ENCODE data around the gene HKDC1. TPM values are rescaled to one million over a fixed set of nuclear protein-coding genes. Genes with fewer than 3 reads are reported as not detected.
A peak's percentile ranks its signal among the peaks of the same experiment; 100 is the strongest.

Gene HKDC1
- total and polyA plus RNA-seq, 2 donors (not counting 1 experiment from before 2014, with no cell fraction given), result 0.01 TPM; not detected in 1

GRCh38 chr10:69228151-69228550 is 8.0 kb downstream of the HKDC1 start:
- H3K4me1 Mint-ChIP-seq, result peaks cover 38% of the 10 kb centered on the region
- peak overlapping the region; percentile 77 for H3K4me2 ChIP-seq (replicated peaks; ENCODE audit: low read depth, low read length, poor library complexity, severe bottlenecking)
- no peak for DNase-seq

DNA sequence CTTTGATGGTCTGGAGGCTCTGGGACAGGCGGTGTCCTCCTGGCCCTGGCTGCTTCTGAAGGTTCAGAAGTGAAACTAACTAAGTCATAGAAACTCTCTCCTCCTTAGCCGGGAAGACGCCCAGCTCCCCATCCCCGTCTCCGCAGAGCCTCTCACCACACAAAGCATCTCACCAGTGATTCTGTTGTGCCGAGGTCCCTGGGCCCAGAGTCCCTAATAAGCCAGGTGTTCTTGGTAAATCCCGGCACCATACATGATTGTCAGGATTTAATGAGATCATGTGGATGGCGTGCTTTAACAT is 9.4 kb downstream of the HKDC1 start:
- peak overlapping the region; percentile 51 to 65 for H3K27ac ChIP-seq (ENCODE audit: low read length in 2 of 2)
- no peaks in the 10 kb centered on the region for H3K9me3 ChIP-seq (ENCODE audit: control extremely low read depth in 1 of 3, control insufficient read depth in 2 of 3, insufficient read depth in 1 of 3, low read length in 2 of 3)
- POLR2A ChIA-PET, result no interaction called here
- H3K4me3 Mint-ChIP-seq, result peak overlapping the region; percentile 78
- H3K79me2 ChIP-seq (ENCODE audit: control insufficient read depth, insufficient read depth, low read length), result no peaks in the 10 kb centered on the region
- ATAC-seq (ENCODE audit: low read depth) (no peak), DNase-seq (no peak)
- peak overlapping the region; percentile 60 for H2AFZ ChIP-seq (ENCODE audit: insufficient read depth, low read depth, low read length, poor library complexity, severe bottlenecking)
- peak overlapping the region; percentile 77 for H3K4me2 ChIP-seq (replicated peaks; ENCODE audit: low read depth, low read length, poor library complexity, severe bottlenecking)
- peak overlapping the region in 4 of 5 experiments; percentile 3 to 23 (median 8) for H3K4me3 ChIP-seq (ENCODE audit: control extremely low read depth in 1 of 5, extremely low read depth in 1 of 5, insufficient read depth in 1 of 5, low read depth in 2 of 5, low read length in 4 of 5)
- no peaks in the 10 kb centered on the region for H3K36me3 ChIP-seq (replicated peaks in 1 of 2; ENCODE audit: control extremely low read depth in 1 of 2, control insufficient read depth in 1 of 2, extremely low read depth in 1 of 2, insufficient read depth in 2 of 2, low read length in 1 of 2)
- peaks cover 37% of the 10 kb centered on the region for H3K4me1 Mint-ChIP-seq
- H3K9me3 Mint-ChIP-seq (ENCODE audit: insufficient read depth), result no peaks in the 10 kb centered on the region
- H4K20me1 ChIP-seq (ENCODE audit: control insufficient read depth, insufficient read depth, low read length, poor library complexity, severe bottlenecking), result no peaks in the 10 kb centered on the region
- intact Hi-C loops (cut with micrococcal nuclease), result no loop called here
- H3K4me1 ChIP-seq (ENCODE audit: control insufficient read depth in 2 of 2, insufficient read depth in 2 of 2, low read length in 2 of 2), result peaks cover 26 to 34% of the 10 kb centered on the region in 2 donors
- no peak for TF ChIP-seq EZH2 (IDR thresholded peaks at IDR 0.05; ENCODE audit: borderline replicate concordance, insufficient read depth, low read depth, low read length, poor library complexity, severe bottlenecking)
- TF ChIP-seq, protein P1, sequence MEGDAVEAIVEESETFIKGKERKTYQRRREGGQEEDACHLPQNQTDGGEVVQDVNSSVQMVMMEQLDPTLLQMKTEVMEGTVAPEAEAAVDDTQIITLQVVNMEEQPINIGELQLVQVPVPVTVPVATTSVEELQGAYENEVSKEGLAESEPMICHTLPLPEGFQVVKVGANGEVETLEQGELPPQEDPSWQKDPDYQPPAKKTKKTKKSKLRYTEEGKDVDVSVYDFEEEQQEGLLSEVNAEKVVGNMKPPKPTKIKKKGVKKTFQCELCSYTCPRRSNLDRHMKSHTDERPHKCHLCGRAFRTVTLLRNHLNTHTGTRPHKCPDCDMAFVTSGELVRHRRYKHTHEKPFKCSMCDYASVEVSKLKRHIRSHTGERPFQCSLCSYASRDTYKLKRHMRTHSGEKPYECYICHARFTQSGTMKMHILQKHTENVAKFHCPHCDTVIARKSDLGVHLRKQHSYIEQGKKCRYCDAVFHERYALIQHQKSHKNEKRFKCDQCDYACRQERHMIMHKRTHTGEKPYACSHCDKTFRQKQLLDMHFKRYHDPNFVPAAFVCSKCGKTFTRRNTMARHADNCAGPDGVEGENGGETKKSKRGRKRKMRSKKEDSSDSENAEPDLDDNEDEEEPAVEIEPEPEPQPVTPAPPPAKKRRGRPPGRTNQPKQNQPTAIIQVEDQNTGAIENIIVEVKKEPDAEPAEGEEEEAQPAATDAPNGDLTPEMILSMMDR (IDR thresholded peaks at IDR 0.05), result no peak
- H3K9ac ChIP-seq (ENCODE audit: low read length), result peak overlapping the region; percentile 43
- CTCF ChIA-PET, result interaction anchor here (1.9 to 3.1 kb wide), 3 partner anchors 9 to 162 kb away, joined by 7 to 21 read pairs (median 8); no protein-coding TSS in a partner anchor
- no peaks in the 10 kb centered on the region for H3K27me3 ChIP-seq (replicated peaks in 1 of 4; ENCODE audit: control extremely low read depth in 1 of 4, control insufficient read depth in 3 of 4, insufficient read depth in 4 of 4, low read length in 3 of 4)
- H3K27me3 Mint-ChIP-seq, result no peaks in the 10 kb centered on the region
- H3K27ac Mint-ChIP-seq, result peak overlapping the region; percentile 76
- WGBS (ENCODE audit: insufficient coverage), result 7% methylated on average over 5 of the region's 8 CpGs

More at GRCh38 chr10:69228151-69228550, 8.0 kb downstream of the HKDC1 start:
- no peaks in the 10 kb centered on the region for H3K27me3 Mint-ChIP-seq
- POLR2A ChIA-PET, result no interaction called here
- no peaks in the 10 kb centered on the region for H3K36me3 ChIP-seq (replicated peaks in 1 of 2; ENCODE audit: control extremely low read depth in 1 of 2, control insufficient read depth in 1 of 2, extremely low read depth in 1 of 2, insufficient read depth in 2 of 2, low read length in 1 of 2)
- CTCF ChIA-PET, result interaction anchor here (1.9 to 3.1 kb wide), 3 partner anchors 10 to 163 kb away, joined by 7 to 21 read pairs (median 8); no protein-coding TSS in a partner anchor
- no peak for TF ChIP-seq EZH2 (IDR thresholded peaks at IDR 0.05; ENCODE audit: borderline replicate concordance, insufficient read depth, low read depth, low read length, poor library complexity, severe bottlenecking)
- H3K9me3 ChIP-seq (ENCODE audit: control extremely low read depth in 1 of 3, control insufficient read depth in 2 of 3, insufficient read depth in 1 of 3, low read length in 2 of 3), result no peaks in the 10 kb centered on the region
- intact Hi-C loops (cut with micrococcal nuclease), result no loop called here
- H3K27me3 ChIP-seq (replicated peaks in 1 of 4; ENCODE audit: control extremely low read depth in 1 of 4, control insufficient read depth in 3 of 4, insufficient read depth in 4 of 4, low read length in 3 of 4), result no peaks in the 10 kb centered on the region
- H3K27ac Mint-ChIP-seq, result peak overlapping the region; percentile 26
- no peak overlapping the region for H3K9ac ChIP-seq (ENCODE audit: low read length)
- peaks cover 26 to 34% of the 10 kb centered on the region in 2 donors for H3K4me1 ChIP-seq (ENCODE audit: control insufficient read depth in 2 of 2, insufficient read depth in 2 of 2, low read length in 2 of 2)
- H3K27ac ChIP-seq (ENCODE audit: low read length in 2 of 2), result no peak overlapping the region
- H3K9me3 Mint-ChIP-seq (ENCODE audit: insufficient read depth), result no peaks in the 10 kb centered on the region
- WGBS (ENCODE audit: insufficient coverage), result 100% methylated on average over 1 of the region's 2 CpGs
- peak overlapping the region; percentile 54 for H3K4me3 Mint-ChIP-seq
- no peaks in the 10 kb centered on the region for H4K20me1 ChIP-seq (ENCODE audit: control insufficient read depth, insufficient read depth, low read length, poor library complexity, severe bottlenecking)
- H2AFZ ChIP-seq (ENCODE audit: insufficient read depth, low read depth, low read length, poor library complexity, severe bottlenecking), result peak overlapping the region; percentile 60
- no peak for ATAC-seq (ENCODE audit: low read depth)
- H3K79me2 ChIP-seq (ENCODE audit: control insufficient read depth, insufficient read depth, low read length), result no peaks in the 10 kb centered on the region
- no peak overlapping the region for H3K4me3 ChIP-seq (ENCODE audit: control extremely low read depth in 1 of 5, extremely low read depth in 1 of 5, insufficient read depth in 1 of 5, low read depth in 2 of 5, low read length in 4 of 5)
